OCI-LY3 (cell line): ENCODE results near the gene IFNA13.
"Not testable (repeated sequence)": the region's sequence is repeated elsewhere in the genome, so short reads cannot be mapped to it uniquely, and the experiment has no call there.

Source experiments
- H2AFZ ChIP-seq: fragments of 200-600, 300-600 bp; shearing (Covaris generic); 2 replicates; pipeline ENCODE4 v1.6.0; 2014; ENCODE audit warnings: antibody characterized with exemption, low read depth, low read length
- H3K27ac ChIP-seq: fragments of 200-600, 300-600 bp; sonication (generic); 2 replicates; pipeline ENCODE4 v1.5.1; 2014; ENCODE audit warnings: mild to moderate bottlenecking, low read length, moderate library complexity, mixed read lengths
- H3K27me3 ChIP-seq: fragments of 200-600, 300-600 bp; sonication (generic); 2 replicates; pipeline ENCODE4 v1.6.1; 2014; ENCODE audit warnings: low read depth, low read length, mixed read lengths
- H3K36me3 ChIP-seq: fragments of 200-600, 300-600 bp; sonication (generic); replicated peaks from 2 replicates; pipeline ENCODE3; 2014; ENCODE audit warnings: low read depth, low read length, mixed read lengths
- H3K4me1 ChIP-seq: fragments of 300-600, 200-600 bp; sonication (generic); 2 replicates; pipeline ENCODE4 v1.6.1; 2014; ENCODE audit warnings: low read length, mixed read lengths
- H3K4me2 ChIP-seq: fragments of 200-600, 300-600 bp; sonication (generic); 2 replicates; pipeline ENCODE4 v1.6.1; 2014; ENCODE audit warnings: low read length, mixed read lengths
- H3K4me3 ChIP-seq: fragments of 300-600, 200-600 bp; sonication (generic); 2 replicates; pipeline ENCODE4 v1.5.1; 2014; ENCODE audit warnings: antibody characterized with exemption, mild to moderate bottlenecking, low read length, moderate library complexity
- H3K79me2 ChIP-seq: fragments of 300-600, 200-600 bp; shearing (Covaris generic); 2 replicates; pipeline ENCODE4 v1.6.1; 2014; ENCODE audit warnings: mild to moderate bottlenecking, low read length, mixed read lengths
- H3K9ac ChIP-seq: fragments of 300-600, 200-600 bp; shearing (Covaris generic); 2 replicates; pipeline ENCODE4 v1.6.0; 2014; ENCODE audit warnings: mild to moderate bottlenecking, low read length, moderate library complexity
- H3K9me3 ChIP-seq: fragments of 200-600, 300-600 bp; shearing (Covaris generic); 2 replicates; pipeline ENCODE4 v1.6.1; 2014; ENCODE audit warnings: low read length, mixed read lengths; ENCODE audit not compliant: insufficient read depth
- H4K20me1 ChIP-seq: fragments of 200-600, 300-600 bp; sonication (generic); 2 replicates; pipeline ENCODE4 v1.6.1; 2016; ENCODE audit warnings: low read length, mixed read lengths; ENCODE audit not compliant: insufficient read depth
- CTCF ChIP-seq: fragments of 200-600, 300-600 bp; sonication (generic); IDR thresholded peaks from 2 replicates; pipeline ENCODE4 v1.5.1; 2014; ENCODE audit warnings: antibody characterized with exemption, low read length, low read depth
- EZH2phosphoT487 ChIP-seq: fragments of 200-600 bp; shearing (Covaris generic); IDR thresholded peaks from 2 replicates; pipeline ENCODE4 v1.6.1; 2018; ENCODE audit warnings: antibody characterized with exemption, mixed run types, low read depth

Gene IFNA13

GRCh38 chr9:21381448-21382339, 13.8 kb upstream of the IFNA13 start:
- H3K4me3 ChIP-seq: no peak overlapping the region
- peaks cover 16% of the 10 kb centered on the region for H3K4me1 ChIP-seq
- H3K9me3 ChIP-seq: peaks cover 1% of the 10 kb centered on the region; the same call in 1 of the 2 replicates
- H2AFZ ChIP-seq: no peak overlapping the region
- peak overlapping the region; percentile 44 for H3K4me2 ChIP-seq
- no peak overlapping the region for H3K9ac ChIP-seq
- no peaks in the 10 kb centered on the region for H3K36me3 ChIP-seq
- H4K20me1 ChIP-seq: peaks cover 47% of the 10 kb centered on the region
- no peak overlapping the region for H3K27ac ChIP-seq
- H3K27me3 ChIP-seq: peaks cover 76% of the 10 kb centered on the region
- TF ChIP-seq EZH2phosphoT487 (peak; percentile 94), CTCF (no peak)
- H3K79me2 ChIP-seq: no peaks in the 10 kb centered on the region

GRCh38 chr9:21371467-21371866, 3.6 kb upstream of the IFNA13 start:
- H3K9ac ChIP-seq, H3K27ac ChIP-seq, H3K9me3 ChIP-seq, H3K36me3 ChIP-seq, H4K20me1 ChIP-seq, H3K79me2 ChIP-seq, H3K4me3 ChIP-seq, H2AFZ ChIP-seq, H3K4me1 ChIP-seq, H3K4me2 ChIP-seq: not testable (repeated sequence)
- peaks cover 68% of the 10 kb centered on the region for H3K27me3 ChIP-seq

- not testable (repeated sequence) for H3K27ac ChIP-seq, H3K4me1 ChIP-seq, H3K4me3 ChIP-seq, H4K20me1 ChIP-seq, H3K9ac ChIP-seq, H3K79me2 ChIP-seq, H3K4me2 ChIP-seq, H3K9me3 ChIP-seq, H2AFZ ChIP-seq, H3K36me3 ChIP-seq
- peaks cover 78% of the 10 kb centered on the region for H3K27me3 ChIP-seq
These were observed 688 bp downstream of the IFNA13 start for GRCh38 chr9:21367169-21367568.

GRCh38 chr9:21362287-21362686, 5.6 kb downstream of the IFNA13 start:
- H3K27ac ChIP-seq: no peak overlapping the region
- no peak overlapping the region for H3K9ac ChIP-seq
- H3K36me3 ChIP-seq: no peaks in the 10 kb centered on the region
- H3K4me3 ChIP-seq: no peak overlapping the region
- no peak overlapping the region for H3K4me2 ChIP-seq
- H3K27me3 ChIP-seq: peaks cover 79% of the 10 kb centered on the region
- 0 out of 2 replicates have a peak, but pooled peaks cover 4% of the 10 kb centered on the region for H4K20me1 ChIP-seq
- H3K4me1 ChIP-seq: peaks cover 17% of the 10 kb centered on the region
- TF ChIP-seq CTCF (no peak), EZH2phosphoT487 (no peak)
- H3K9me3 ChIP-seq: no peaks in the 10 kb centered on the region
- no peaks in the 10 kb centered on the region for H3K79me2 ChIP-seq
- H2AFZ ChIP-seq: no peak overlapping the region
